CD8-positive, alpha-beta memory T cell (primary cell): ENCODE results near the gene SOX15. TPM values are rescaled to one million over a fixed set of nuclear protein-coding genes. Genes with fewer than 3 reads are reported as not detected.

Experiments
- CTCF ChIA-PET: fragments of 350-600 bp; sonication (Branson Sonifier 250); formaldehyde crosslinking; loops from one replicate; lab custom pipeline; 2021; ENCODE audit warnings: antibody characterized with exemption; lab: Charles Lee
- POLR2A ChIA-PET: fragments of 350-600 bp; sonication (Branson Sonifier 250); formaldehyde crosslinking; loops from one replicate; lab custom pipeline; 2021; ENCODE audit warnings: antibody characterized with exemption; lab: Charles Lee
- DNase-seq, 5 donors: peaks; one replicate each; pipeline versions ENCODE4 v3.0.0 to v3.0.0-alpha.2; 2020 to 2022; ENCODE audit warnings: mixed read lengths in 1 of 5
- H3K27ac ChIP-seq: one replicate; pipeline ENCODE4 v1.7.0; 2013; ENCODE audit warnings: low read depth, mild to moderate bottlenecking, low read length, moderate library complexity
- H3K27me3 ChIP-seq: 2 replicates; pipeline ENCODE4 v1.7.0; 2013; ENCODE audit warnings: low read length, mild to moderate bottlenecking; ENCODE audit not compliant: insufficient read depth, poor library complexity, severe bottlenecking
- H3K36me3 ChIP-seq: 2 replicates; pipeline ENCODE4 v1.7.0; 2013; ENCODE audit warnings: mild to moderate bottlenecking, low read length, moderate library complexity; ENCODE audit not compliant: insufficient read depth
- H3K4me1 ChIP-seq: 2 replicates; pipeline ENCODE4 v1.7.0; 2013; ENCODE audit warnings: mild to moderate bottlenecking, low read length, moderate library complexity; ENCODE audit not compliant: insufficient read depth
- H3K4me3 ChIP-seq: 2 replicates; pipeline ENCODE4 v1.7.0; 2013; ENCODE audit warnings: mild to moderate bottlenecking, low read length
- H3K9me3 ChIP-seq: 2 replicates; pipeline ENCODE4 v1.7.0; 2013; ENCODE audit warnings: mild to moderate bottlenecking, low read length
- H3K27ac Mint-ChIP-seq, 8 donors: one replicate each; pipeline ENCODE4 v1.8.0; 2020 to 2021; ENCODE audit warnings: mixed read lengths in 8 of 8, mild to moderate bottlenecking in 6 of 8, inconsistent platforms in 3 of 8, moderate library complexity in 3 of 8
- H3K27me3 Mint-ChIP-seq, 2 donors: one replicate each; pipeline ENCODE4 v1.8.0; 2020 to 2021; ENCODE audit warnings: mixed read lengths in 2 of 2, mild to moderate bottlenecking in 1 of 2, moderate library complexity in 1 of 2
- H3K36me3 Mint-ChIP-seq, 3 donors: one replicate each; pipeline ENCODE4 v1.8.0; 2020 to 2021; ENCODE audit warnings: mixed read lengths in 3 of 3, inconsistent platforms in 1 of 3, mild to moderate bottlenecking in 1 of 3
- H3K4me1 Mint-ChIP-seq, 3 donors: one replicate each; pipeline ENCODE4 v1.8.0; 2020 to 2021; ENCODE audit warnings: mixed read lengths in 3 of 3, inconsistent platforms in 1 of 3, mild to moderate bottlenecking in 1 of 3
- H3K4me3 Mint-ChIP-seq, 7 donors: one replicate each; pipeline ENCODE4 v1.8.0; 2020 to 2021; ENCODE audit warnings: mixed read lengths in 7 of 7, mild to moderate bottlenecking in 6 of 7, moderate library complexity in 4 of 7, inconsistent platforms in 2 of 7
- H3K9me3 Mint-ChIP-seq, 5 donors: one replicate each; pipeline ENCODE4 v1.8.0; 2020 to 2022; ENCODE audit warnings: mixed read lengths in 5 of 5, mild to moderate bottlenecking in 3 of 5, moderate library complexity in 2 of 5, inconsistent platforms in 1 of 5
- polyA plus RNA-seq: library from polyadenylated mRNA; unstranded; fragments of 300-500 nt; fragmentation: Illumina TruSeq; gene quantifications from one replicate; pipeline ENCODE4 v1.2.3, GENCODE V29; 2021
- total RNA-seq, 2 experiments: library from RNA; stranded (reverse); gene quantifications; one replicate each; pipeline ENCODE4 v1.2.3, GENCODE V29; 2021

The SOX15 gene
- total and polyA plus RNA-seq, 3 experiments from 2014 or later = 0.29 to 0.31 TPM; not detected in 1

DNA sequence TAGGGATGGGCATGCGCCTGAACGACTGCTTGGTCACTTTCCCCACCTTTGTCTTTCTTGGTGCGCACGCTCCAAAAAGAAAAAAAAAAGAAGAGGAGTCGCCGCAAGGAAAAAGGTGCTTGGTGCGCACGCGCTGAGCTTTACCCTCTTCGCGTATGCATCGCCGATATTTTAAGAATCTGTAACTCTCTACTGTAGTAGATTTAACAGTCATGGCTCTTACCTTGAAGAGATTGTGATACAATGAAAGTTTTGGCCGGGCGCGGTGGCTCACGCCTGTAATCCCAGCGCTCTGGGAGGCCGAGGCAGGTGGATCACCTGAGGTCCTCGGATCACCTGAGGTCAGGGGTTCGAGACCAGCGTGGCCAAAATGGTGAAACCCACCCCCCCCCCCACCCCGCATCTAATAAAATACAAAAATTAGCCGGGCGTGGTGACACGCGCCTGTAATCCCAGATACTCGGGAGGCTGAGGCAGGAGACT is 25.4 kb upstream of the SOX15 start:
- peak overlapping the region; percentile 87 to 99 (median 96) for H3K27ac Mint-ChIP-seq
- H3K36me3 Mint-ChIP-seq = peaks cover 0 to 16% (median 0%) of the 10 kb centered on the region in 3 donors
- Histone ChIP-seq H3K27ac (peak overlapping the region; percentile 88), H3K36me3 (no peaks in the 10 kb centered on the region), H3K27me3 (no peaks in the 10 kb centered on the region), H3K4me3 (peak overlapping the region; percentile 93), H3K9me3 (no peaks in the 10 kb centered on the region), H3K4me1 (peaks cover 26% of the 10 kb centered on the region)
- ChIA-PET POLR2A (interaction anchor here (0.6 to 3.2 kb wide), 12 partner anchors 9 to 180 kb away, joined by 3 to 61 read pairs (median 6); partner anchors contain the start of genes CD68, MPDU1, POLR2A and SAT2), CTCF (interaction anchor here (0.7 to 3.4 kb wide), 11 partner anchors 10 to 102 kb away, joined by 3 to 34 read pairs (median 5); partner anchors contain the start of genes MPDU1, SAT2, SENP3 and TP53)
- peak overlapping the region; percentile 82 to 96 (median 92) for H3K4me3 Mint-ChIP-seq
- H3K9me3 Mint-ChIP-seq = no peaks in the 10 kb centered on the region
- DNase-seq = no peak
- H3K27me3 Mint-ChIP-seq = no peaks in the 10 kb centered on the region
- H3K4me1 Mint-ChIP-seq = peaks cover 31 to 37% (median 34%) of the 10 kb centered on the region in 3 donors

DNA sequence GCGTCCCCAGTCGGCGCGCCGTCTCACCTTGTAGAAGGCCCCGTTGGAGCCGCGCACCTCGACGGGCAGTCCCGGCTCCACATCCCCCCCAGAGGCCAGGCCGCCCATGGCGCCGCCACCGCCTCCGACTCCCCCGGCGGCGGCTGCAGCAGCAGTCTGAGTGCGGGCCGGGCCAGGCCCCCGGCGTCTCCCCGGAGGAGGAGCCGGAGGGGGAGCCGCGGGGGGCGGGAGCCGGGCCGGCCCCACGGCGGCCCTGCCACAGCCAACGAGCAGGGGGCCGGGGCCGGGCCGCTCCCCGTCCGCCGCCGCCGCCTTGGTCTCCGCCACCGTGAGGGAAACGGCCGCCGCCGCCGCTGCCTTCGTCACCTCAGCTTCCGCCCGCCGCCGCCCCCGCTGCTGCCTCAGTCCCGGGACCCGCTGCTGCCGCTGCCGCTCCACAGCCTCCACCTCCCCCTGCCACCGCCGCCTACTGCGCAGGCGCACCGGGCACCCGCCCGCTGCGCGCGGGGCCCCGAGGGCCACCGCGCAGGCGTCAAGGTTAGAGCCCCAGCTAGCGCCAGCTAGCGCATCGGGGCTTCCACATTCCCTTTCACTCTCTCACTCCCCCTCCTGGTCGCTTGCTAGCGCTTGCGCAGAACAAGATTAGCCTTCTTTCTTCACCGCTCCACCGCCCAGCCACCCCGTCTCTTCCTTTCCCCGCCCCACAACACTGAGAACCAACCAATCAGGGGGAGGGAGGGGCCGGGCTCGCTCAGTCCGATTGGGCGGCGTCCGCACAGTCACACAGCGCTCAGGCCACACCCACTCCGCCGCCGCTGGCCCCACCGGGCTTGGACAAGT is 24.8 kb upstream of the SOX15 start, which contains the start of gene FXR2:
TSS of gene FXR2 (minus strand) at position 473 of the 840 bp plus-strand sequence. CDS start at position 108, 365 bp downstream.
- DNase-seq = peak; percentile 98 to 99 (median 98)
- Mint-ChIP-seq H3K4me1 (peaks cover 31 to 41% (median 36%) of the 10 kb centered on the region in 3 donors), H3K27me3 (no peaks in the 10 kb centered on the region), H3K36me3 (peaks cover 0 to 16% (median 0%) of the 10 kb centered on the region in 3 donors), H3K4me3 (peak within 1 kb of the TSS; percentile 82 to 96 (median 92)), H3K27ac (peak within 1 kb of the TSS; percentile 87 to 99 (median 96)), H3K9me3 (no peaks in the 10 kb centered on the region)
- H3K4me1 ChIP-seq = peaks cover 26% of the 10 kb centered on the region
- no peaks in the 10 kb centered on the region for H3K36me3 ChIP-seq
- ChIA-PET CTCF (interaction anchor here (0.6 to 3.4 kb wide), 15 partner anchors 9 to 102 kb away, joined by 3 to 34 read pairs (median 5); partner anchors contain the start of genes ATP1B2, MPDU1, SAT2 and SENP3), POLR2A (interaction anchor here (0.6 to 3.2 kb wide), 12 partner anchors 9 to 179 kb away, joined by 3 to 61 read pairs (median 6); partner anchors contain the start of genes CD68, MPDU1, POLR2A and SAT2)
- no peaks in the 10 kb centered on the region for H3K27me3 ChIP-seq
- peak within 1 kb of the TSS; percentile 93 for H3K4me3 ChIP-seq
- H3K27ac ChIP-seq = peak within 1 kb of the TSS; percentile 88
- H3K9me3 ChIP-seq = no peaks in the 10 kb centered on the region

- peaks cover 0 to 16% (median 0%) of the 10 kb centered on the region in 3 donors for H3K36me3 Mint-ChIP-seq
- ChIA-PET POLR2A (interaction anchor here (0.6 to 3.2 kb wide), 8 partner anchors 13 to 130 kb away, joined by 3 to 61 read pairs (median 10); partner anchors contain the start of genes CD68, MPDU1, POLR2A and SAT2), CTCF (interaction anchor here (1.0 to 3.3 kb wide), 6 partner anchors 25 to 73 kb away, joined by 3 to 29 read pairs (median 8); partner anchors contain the start of genes ATP1B2, MPDU1, SENP3 and TP53)
- no peaks in the 10 kb centered on the region for H3K9me3 Mint-ChIP-seq
- no peaks in the 10 kb centered on the region for H3K9me3 ChIP-seq
- peak overlapping the region; percentile 61 for H3K4me3 ChIP-seq
- no peaks in the 10 kb centered on the region for H3K27me3 ChIP-seq
- H3K4me1 ChIP-seq = peaks cover 26% of the 10 kb centered on the region
- H3K4me1 Mint-ChIP-seq = peaks cover 34 to 48% (median 40%) of the 10 kb centered on the region in 3 donors
- H3K27ac ChIP-seq = peak overlapping the region; percentile 71
- H3K27me3 Mint-ChIP-seq = no peaks in the 10 kb centered on the region
- DNase-seq = no peak
- no peaks in the 10 kb centered on the region for H3K36me3 ChIP-seq
- H3K27ac Mint-ChIP-seq = peak overlapping the region; percentile 77 to 99 (median 89)
- peak overlapping the region; percentile 82 to 91 (median 88) for H3K4me3 Mint-ChIP-seq
These were observed 24.0 kb upstream of the SOX15 start for GRCh38 chr17:7613769-7614424.

DNA sequence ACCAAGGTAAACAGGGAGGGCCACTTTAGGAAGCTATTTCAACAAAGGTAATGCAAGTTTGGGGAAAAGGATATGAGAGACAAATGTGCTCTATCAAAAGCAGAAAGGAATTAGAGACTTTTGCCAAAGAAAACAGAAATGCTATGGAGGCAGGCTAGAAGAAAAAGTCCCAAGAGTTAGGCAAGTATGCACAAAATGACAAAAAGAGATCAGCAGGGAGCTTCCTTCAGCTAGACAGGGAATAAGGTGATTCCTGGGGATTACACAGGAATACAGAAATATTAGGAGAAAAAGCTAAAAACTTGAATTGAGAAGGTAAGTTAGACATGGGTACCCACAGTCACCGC is 22.4 kb upstream of the SOX15 start:
- peaks cover 37 to 52% (median 40%) of the 10 kb centered on the region in 3 donors for H3K4me1 Mint-ChIP-seq
- peaks cover 0 to 19% (median 0%) of the 10 kb centered on the region in 3 donors for H3K36me3 Mint-ChIP-seq
- no peak overlapping the region for H3K27ac ChIP-seq
- H3K9me3 ChIP-seq = no peaks in the 10 kb centered on the region
- H3K27me3 ChIP-seq = no peaks in the 10 kb centered on the region
- no peak overlapping the region for H3K4me3 ChIP-seq
- ChIA-PET POLR2A (interaction anchor here (1.1 to 1.3 kb wide), 2 partner anchors 39 to 74 kb away, joined by 5 to 7 read pairs; no protein-coding TSS in a partner anchor), CTCF (interaction anchor here (0.9 kb wide), 1 partner anchor 23 kb away, joined by 4 read pairs; the partner anchor contains the start of gene SOX15)
- peak overlapping the region in 7 of 8 donors; percentile 1 to 92 (median 58) for H3K27ac Mint-ChIP-seq
- DNase-seq = no peak
- H3K4me1 ChIP-seq = peaks cover 26% of the 10 kb centered on the region
- H3K27me3 Mint-ChIP-seq = no peaks in the 10 kb centered on the region
- no peaks in the 10 kb centered on the region for H3K9me3 Mint-ChIP-seq
- H3K36me3 ChIP-seq = no peaks in the 10 kb centered on the region
- peak overlapping the region; percentile 47 to 89 (median 58) for H3K4me3 Mint-ChIP-seq

- no peak for DNase-seq
- no peaks in the 10 kb centered on the region for H3K36me3 ChIP-seq
- H3K27me3 Mint-ChIP-seq = no peaks in the 10 kb centered on the region
- H3K36me3 Mint-ChIP-seq = peaks cover 0 to 19% (median 0%) of the 10 kb centered on the region in 3 donors
- H3K4me1 ChIP-seq = peaks cover 26% of the 10 kb centered on the region
- no peak overlapping the region for H3K4me3 ChIP-seq
- H3K9me3 Mint-ChIP-seq = no peaks in the 10 kb centered on the region
- peak overlapping the region in 6 of 7 donors; percentile 47 to 89 (median 63) for H3K4me3 Mint-ChIP-seq
- ChIA-PET CTCF (interaction anchor here (0.9 kb wide), 1 partner anchor 22 kb away, joined by 4 read pairs; the partner anchor contains the start of gene SOX15), POLR2A (interaction anchor here (0.6 to 1.1 kb wide), 2 partner anchors 71 to 74 kb away, joined by 3 to 7 read pairs; no protein-coding TSS in a partner anchor)
- peaks cover 37 to 52% (median 40%) of the 10 kb centered on the region in 3 donors for H3K4me1 Mint-ChIP-seq
- H3K27ac ChIP-seq = no peak overlapping the region
- no peaks in the 10 kb centered on the region for H3K27me3 ChIP-seq
- H3K9me3 ChIP-seq = no peaks in the 10 kb centered on the region
- H3K27ac Mint-ChIP-seq = peak overlapping the region in 6 of 8 donors; percentile 1 to 92 (median 43)
These were observed 21.9 kb upstream of the SOX15 start for GRCh38 chr17:7611635-7612293.

- Histone ChIP-seq H3K4me1 (peaks cover 26% of the 10 kb centered on the region), H3K9me3 (no peaks in the 10 kb centered on the region), H3K27me3 (no peaks in the 10 kb centered on the region), H3K27ac (no peak overlapping the region), H3K4me3 (no peak overlapping the region), H3K36me3 (no peaks in the 10 kb centered on the region)
- H3K4me1 Mint-ChIP-seq = peaks cover 44 to 55% (median 49%) of the 10 kb centered on the region in 3 donors
- H3K27me3 Mint-ChIP-seq = no peaks in the 10 kb centered on the region
- H3K4me3 Mint-ChIP-seq = peak overlapping the region in 1 of 7 donors; percentile 34
- CTCF ChIA-PET = interaction anchor here (1.0 kb wide), 1 partner anchor 21 kb away, joined by 4 read pairs; no protein-coding TSS in a partner anchor
- POLR2A ChIA-PET = interaction anchor here (0.5 to 0.7 kb wide), 2 partner anchors 39 to 606 kb away, joined by 3 to 4 read pairs; no protein-coding TSS in a partner anchor
- H3K27ac Mint-ChIP-seq = no peak overlapping the region
- no peak for DNase-seq
- no peaks in the 10 kb centered on the region for H3K9me3 Mint-ChIP-seq
- H3K36me3 Mint-ChIP-seq = peaks cover 0 to 27% (median 3%) of the 10 kb centered on the region in 3 donors
These were observed 20.7 kb upstream of the SOX15 start for GRCh38 chr17:7610641-7611040.
